Measurements from ENCODE around the gene TMEM14A. TPM values are rescaled to one million over a fixed set of nuclear protein-coding genes. Genes with fewer than 3 reads are reported as not detected.

Gene TMEM14A
- total RNA-seq, 1 donor from 2014 or later, result 21.4 TPM

DNA sequence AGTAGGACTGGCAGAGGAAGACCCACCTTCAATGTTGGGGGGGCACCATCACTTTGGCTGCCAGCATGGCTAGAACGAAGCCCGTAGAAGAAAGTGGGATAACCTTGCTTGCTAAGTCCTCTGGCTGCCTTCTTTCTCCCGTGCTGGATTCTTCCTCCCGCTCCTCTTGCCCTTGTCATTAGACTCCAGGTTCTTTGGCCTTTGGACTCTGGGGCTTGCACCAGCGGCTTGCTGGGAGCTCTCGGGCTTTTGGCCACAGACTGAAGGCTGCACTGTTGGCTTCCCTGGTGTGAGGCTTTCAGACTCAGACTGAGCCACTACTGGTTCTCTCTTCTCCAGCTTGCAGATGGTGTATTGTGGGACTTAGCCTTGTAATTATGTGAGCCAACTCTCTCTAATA is 64.2 kb downstream of the TMEM14A start:
- DNase-seq (ENCODE audit: low spot score), result no peak

DNA sequence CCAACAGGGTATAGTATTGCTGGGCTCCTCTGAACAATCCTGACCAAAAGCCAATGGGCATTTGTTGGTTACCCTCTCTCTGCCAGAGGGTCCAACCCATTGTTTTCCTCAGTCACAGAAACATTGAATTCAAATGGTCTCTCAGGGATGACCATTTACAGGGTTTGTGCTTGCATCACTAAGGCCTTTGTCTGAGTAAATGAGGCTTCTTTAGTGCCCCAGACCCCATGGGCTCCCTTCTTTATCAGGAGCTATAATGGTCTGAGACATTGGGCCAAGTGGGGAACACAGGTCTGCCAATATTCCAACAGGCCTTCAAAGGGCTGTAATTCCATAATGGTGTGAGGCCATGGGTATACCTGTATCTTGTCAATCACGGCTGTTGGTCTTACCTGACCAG is 65.2 kb downstream of the TMEM14A start:
- DNase-seq (ENCODE audit: low spot score), result no peak

Other genes with a start within 250 kb of the TMEM14A start
- gene TRAM2, start 94.1 kb upstream of the TMEM14A start, total RNA-seq, result 14.1 TPM
- gene GSTA2, start 92.4 kb downstream of the TMEM14A start, total RNA-seq, result not detected
- gene GSTA1, start 132.7 kb downstream of the TMEM14A start, total RNA-seq, result not detected
- gene GSTA5, start 169.7 kb downstream of the TMEM14A start, total RNA-seq, result not detected
- gene GSTA3, start 238.6 kb downstream of the TMEM14A start, total RNA-seq, result not detected

All from ureter (tissue), 1 donor.